Thoracic aorta (tissue), 2 donors: ENCODE data around the gene IGFBP7. TPM values are rescaled to one million over a fixed set of nuclear protein-coding genes. Genes with fewer than 3 reads are reported as not detected.

Experiments used
- ATAC-seq: fragments of 150-250 bp; one replicate; pipeline ENCODE4 v1.8.0; 2017; ENCODE audit warnings: low read depth; ENCODE audit not compliant: insufficient number of reproducible peaks, low FRiP score
- DNase-seq: peaks from one replicate; pipeline ENCODE4 v3.0.0-alpha.2; 2020; ENCODE audit warnings: low spot score
- H3K27ac ChIP-seq, 2 donors: fragments of 200-600 bp; sonication (generic); 1 replicate in 1 of 2; 2 replicates in 1 of 2; pipeline ENCODE4 v1.5.1; 2016; ENCODE audit warnings: mild to moderate bottlenecking in 2 of 2, moderate library complexity in 2 of 2
- H3K27me3 ChIP-seq: fragments of 200-600 bp; sonication (generic); replicated peaks from 2 replicates; pipeline ENCODE4 v1.6.0; 2016; ENCODE audit warnings: mild to moderate bottlenecking; ENCODE audit not compliant: insufficient read depth
- H3K36me3 ChIP-seq: fragments of 200-600 bp; sonication (generic); one replicate; pipeline ENCODE4 v1.5.1; 2016
- H3K4me1 ChIP-seq, 2 donors: fragments of 200-600 bp; sonication (generic); 1 replicate in 1 of 2; 2 replicates in 1 of 2; pipeline versions ENCODE4 v1.5.1 to v1.6.0; 2016; ENCODE audit warnings: low read depth in 2 of 2, mild to moderate bottlenecking in 1 of 2; ENCODE audit not compliant: control insufficient read depth in 1 of 2
- H3K4me3 ChIP-seq: fragments of 200-600 bp; sonication (generic); 2 replicates; pipeline ENCODE4 v1.5.1; 2016; ENCODE audit warnings: mild to moderate bottlenecking
- H3K9me3 ChIP-seq: fragments of 200-600 bp; sonication (generic); 2 replicates; pipeline ENCODE4 v1.5.1; 2016
- CTCF ChIP-seq: fragments of 200-600 bp; sonication (generic); IDR thresholded peaks from one replicate; pipeline ENCODE4 v1.5.1; 2019; ENCODE audit warnings: antibody characterized with exemption
- total RNA-seq, 2 donors: library from RNA; depleted of rRNA; stranded (reverse); fragments of >200 nt; gene quantifications; one replicate each; pipeline versions ENCODE4 v1.1.0 to v1.2.3, GENCODE V29; 2016

Gene IGFBP7
- total RNA-seq, 2 donors from 2014 or later: 4,453 to 6,615 TPM

DNA sequence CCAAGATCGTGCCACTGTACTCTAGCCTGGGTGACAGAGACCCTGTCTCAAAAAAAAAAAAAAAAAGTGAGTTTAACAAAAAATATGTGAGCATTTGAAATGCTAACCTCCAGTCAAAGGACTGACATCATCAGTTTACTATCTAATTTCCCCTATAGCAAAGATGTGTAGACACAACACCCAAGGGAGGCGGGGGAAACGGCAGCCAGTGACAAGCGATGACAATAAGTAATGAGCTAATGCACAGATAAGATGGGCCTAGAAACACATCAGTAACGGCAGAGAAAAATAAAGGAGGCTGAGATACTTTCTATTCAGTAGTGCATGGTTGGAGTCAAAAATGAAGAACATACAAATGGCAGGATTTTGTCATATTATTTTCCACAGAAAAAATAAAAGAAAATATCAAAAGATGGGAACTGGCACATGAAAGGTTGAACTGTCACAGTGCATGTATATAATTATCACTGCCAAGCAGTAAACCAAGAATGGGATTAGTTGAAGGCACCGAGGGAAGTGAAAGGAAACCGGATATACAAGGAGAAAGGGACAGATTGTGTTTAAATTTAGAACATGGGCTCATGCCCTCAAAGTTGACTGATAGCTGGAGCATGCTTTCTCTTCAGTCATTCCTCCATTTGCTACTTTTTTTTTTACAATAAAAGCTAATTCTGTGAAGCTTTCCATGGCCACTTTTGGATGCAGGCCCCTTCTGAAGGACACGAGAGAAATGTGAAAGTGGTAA lies 41.8 kb downstream of the IGFBP7 start:
- peaks cover 57 to 92% of the 10 kb centered on the region in 2 donors for H3K4me1 ChIP-seq
- TF ChIP-seq CTCF: no peak
- H3K9me3 ChIP-seq: no peaks in the 10 kb centered on the region
- ATAC-seq (no peak), DNase-seq (no peak)
- no peaks in the 10 kb centered on the region for H3K36me3 ChIP-seq
- peak overlapping the region; percentile 8 for H3K4me3 ChIP-seq
- peak overlapping the region; percentile 64 to 97 for H3K27ac ChIP-seq
- no peaks in the 10 kb centered on the region for H3K27me3 ChIP-seq

DNA sequence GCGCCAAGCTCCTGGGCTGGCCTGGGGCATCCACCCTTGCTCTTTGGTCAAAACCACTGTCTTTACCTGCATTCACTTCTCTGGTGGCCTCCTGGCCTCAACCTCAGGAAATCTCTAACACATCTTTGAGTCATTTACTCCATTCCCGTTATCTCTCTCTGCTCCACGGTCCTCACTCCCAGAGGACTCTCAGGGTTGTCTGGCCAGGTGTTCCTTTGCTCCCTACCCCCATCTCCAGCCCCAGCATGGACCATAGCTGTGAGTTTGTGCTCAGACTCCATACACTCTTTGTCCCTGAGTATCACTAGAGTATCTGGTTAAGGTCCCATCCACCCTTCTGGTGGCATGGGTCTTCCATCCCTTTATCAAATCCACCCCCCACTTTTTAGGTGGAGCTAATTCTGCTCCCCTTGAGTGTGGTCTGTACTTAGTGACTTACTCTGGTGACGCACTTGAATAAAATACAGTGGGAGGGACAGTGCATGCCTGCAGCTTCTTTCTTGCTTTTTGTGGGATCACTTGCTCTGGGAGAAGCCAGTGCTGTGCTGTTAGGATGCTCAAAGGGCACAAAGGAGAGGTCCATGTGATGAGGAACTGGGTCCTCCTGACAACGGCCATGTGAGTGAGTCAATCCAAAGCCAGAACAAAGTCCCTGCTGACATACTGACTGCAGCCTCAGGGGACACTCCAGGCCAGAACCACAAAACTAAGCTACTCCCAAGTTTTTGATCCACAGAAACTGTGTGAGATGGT lies 44.3 kb downstream of the IGFBP7 start:
- Histone ChIP-seq H3K9me3 (no peaks in the 10 kb centered on the region), H3K27me3 (no peaks in the 10 kb centered on the region), H3K4me1 (peaks cover 71 to 95% of the 10 kb centered on the region in 2 donors), H3K4me3 (peak overlapping the region; percentile 25), H3K36me3 (no peaks in the 10 kb centered on the region), H3K27ac (peak overlapping the region; percentile 88 to 97)
- DNase-seq: no peak
- ATAC-seq: no peak
- no peak for TF ChIP-seq CTCF

GRCh38 chr4:57064811-57065711 lies 45.1 kb downstream of the IGFBP7 start:
- Histone ChIP-seq H3K27ac (peak overlapping the region; percentile 88 to 97), H3K27me3 (no peaks in the 10 kb centered on the region), H3K36me3 (no peaks in the 10 kb centered on the region), H3K4me1 (peaks cover 75 to 95% of the 10 kb centered on the region in 2 donors), H3K4me3 (peak overlapping the region; percentile 25), H3K9me3 (no peaks in the 10 kb centered on the region)
- DNase-seq (no peak), ATAC-seq (no peak)
- TF ChIP-seq CTCF: no peak

DNA sequence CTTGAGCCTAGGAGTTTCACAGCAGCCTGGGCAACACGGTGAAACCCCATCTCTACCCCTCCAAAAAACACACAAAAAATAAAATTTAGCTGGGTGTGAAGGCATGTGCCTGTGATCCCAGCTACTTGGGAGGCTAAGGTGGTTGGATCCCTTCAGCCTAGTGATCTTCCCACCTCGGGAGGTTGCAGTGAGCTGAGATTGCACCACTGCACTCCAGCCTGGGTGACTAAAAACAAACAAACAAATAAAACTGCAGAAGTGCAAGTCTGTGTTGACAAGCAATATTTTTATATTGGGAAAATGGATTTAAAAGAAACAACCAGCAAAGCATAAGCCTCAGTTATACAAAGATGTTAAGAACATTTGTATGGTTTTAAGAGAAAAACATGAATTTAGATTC lies 46.1 kb downstream of the IGFBP7 start:
- Histone ChIP-seq H3K27ac (peak overlapping the region; percentile 88 to 97), H3K4me1 (peaks cover 77 to 91% of the 10 kb centered on the region in 2 donors)

More for the DNA sequence above, 46.1 kb downstream of the IGFBP7 start:
- TF ChIP-seq CTCF: no peak
- no peaks in the 10 kb centered on the region for H3K36me3 ChIP-seq
- no peaks in the 10 kb centered on the region for H3K27me3 ChIP-seq
- no peaks in the 10 kb centered on the region for H3K9me3 ChIP-seq
- H3K4me3 ChIP-seq: no peak overlapping the region
- DNase-seq: no peak
- ATAC-seq: no peak
